Measurements from ENCODE around the gene PAX5.

PAX5 gene

GRCh38 chr9:36961051-36961450 lies 73.0 kb downstream of the PAX5 start:
- TF ChIP-seq, protein P1, sequence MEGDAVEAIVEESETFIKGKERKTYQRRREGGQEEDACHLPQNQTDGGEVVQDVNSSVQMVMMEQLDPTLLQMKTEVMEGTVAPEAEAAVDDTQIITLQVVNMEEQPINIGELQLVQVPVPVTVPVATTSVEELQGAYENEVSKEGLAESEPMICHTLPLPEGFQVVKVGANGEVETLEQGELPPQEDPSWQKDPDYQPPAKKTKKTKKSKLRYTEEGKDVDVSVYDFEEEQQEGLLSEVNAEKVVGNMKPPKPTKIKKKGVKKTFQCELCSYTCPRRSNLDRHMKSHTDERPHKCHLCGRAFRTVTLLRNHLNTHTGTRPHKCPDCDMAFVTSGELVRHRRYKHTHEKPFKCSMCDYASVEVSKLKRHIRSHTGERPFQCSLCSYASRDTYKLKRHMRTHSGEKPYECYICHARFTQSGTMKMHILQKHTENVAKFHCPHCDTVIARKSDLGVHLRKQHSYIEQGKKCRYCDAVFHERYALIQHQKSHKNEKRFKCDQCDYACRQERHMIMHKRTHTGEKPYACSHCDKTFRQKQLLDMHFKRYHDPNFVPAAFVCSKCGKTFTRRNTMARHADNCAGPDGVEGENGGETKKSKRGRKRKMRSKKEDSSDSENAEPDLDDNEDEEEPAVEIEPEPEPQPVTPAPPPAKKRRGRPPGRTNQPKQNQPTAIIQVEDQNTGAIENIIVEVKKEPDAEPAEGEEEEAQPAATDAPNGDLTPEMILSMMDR (IDR thresholded peaks at IDR 0.05; ENCODE audit: low read depth, low read length, missing control alignments), result no peak
- in situ Hi-C loops (cut with HindIII; ENCODE audit: low pct_ligation_motif_present, low sequenced_read_pairs), result no loop called here
- Histone ChIP-seq H3K27ac (no peak overlapping the region), H3K36me3 (replicated peaks) (no peaks in the 10 kb centered on the region), H3K27me3 (replicated peaks) (peaks cover 14% of the 10 kb centered on the region), H3K4me3 (ENCODE audit: low read depth, low read length) (no peak overlapping the region)
- DNase-seq, result no peak

DNA sequence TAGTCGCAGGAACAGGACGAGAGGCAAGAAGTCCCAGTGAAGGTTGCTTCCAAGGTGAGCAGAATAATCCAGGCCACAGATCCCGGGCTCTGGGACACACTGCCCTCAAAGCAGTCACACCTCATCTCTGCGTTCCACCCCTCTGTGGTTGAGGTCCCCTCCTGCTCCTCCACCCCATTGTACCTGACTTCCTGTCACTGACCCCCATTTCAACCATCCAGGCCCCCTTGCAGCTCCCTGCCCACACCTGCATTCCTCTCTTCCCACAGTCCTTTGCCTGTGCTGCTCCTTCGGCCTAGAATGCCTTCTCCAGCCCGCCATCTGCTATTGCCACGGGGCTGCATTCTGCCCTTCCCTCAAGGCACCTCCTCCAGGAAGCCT lies 73.5 kb downstream of the PAX5 start:
- no peak overlapping the region for H3K4me3 ChIP-seq (ENCODE audit: low read depth, low read length)
- in situ Hi-C loops (cut with HindIII; ENCODE audit: low pct_ligation_motif_present, low sequenced_read_pairs), result no loop called here
- peaks cover 16% of the 10 kb centered on the region for H3K27me3 ChIP-seq (replicated peaks)
- H3K27ac ChIP-seq, result no peak overlapping the region
- H3K36me3 ChIP-seq (replicated peaks), result no peaks in the 10 kb centered on the region
- DNase-seq, result no peak
- TF ChIP-seq, protein P1 (IDR thresholded peaks at IDR 0.05; ENCODE audit: low read depth, low read length, missing control alignments), result no peak

GRCh38 chr9:36959681-36960574 lies 74.1 kb downstream of the PAX5 start:
- in situ Hi-C loops (cut with HindIII; ENCODE audit: low pct_ligation_motif_present, low sequenced_read_pairs), result no loop called here
- no peak for DNase-seq
- H3K36me3 ChIP-seq (replicated peaks), result no peaks in the 10 kb centered on the region
- TF ChIP-seq, protein P1 (IDR thresholded peaks at IDR 0.05; ENCODE audit: low read depth, low read length, missing control alignments), result no peak
- H3K27ac ChIP-seq, result no peak overlapping the region
- no peak overlapping the region for H3K4me3 ChIP-seq (ENCODE audit: low read depth, low read length)
- H3K27me3 ChIP-seq (replicated peaks), result peaks cover 18% of the 10 kb centered on the region

DNA sequence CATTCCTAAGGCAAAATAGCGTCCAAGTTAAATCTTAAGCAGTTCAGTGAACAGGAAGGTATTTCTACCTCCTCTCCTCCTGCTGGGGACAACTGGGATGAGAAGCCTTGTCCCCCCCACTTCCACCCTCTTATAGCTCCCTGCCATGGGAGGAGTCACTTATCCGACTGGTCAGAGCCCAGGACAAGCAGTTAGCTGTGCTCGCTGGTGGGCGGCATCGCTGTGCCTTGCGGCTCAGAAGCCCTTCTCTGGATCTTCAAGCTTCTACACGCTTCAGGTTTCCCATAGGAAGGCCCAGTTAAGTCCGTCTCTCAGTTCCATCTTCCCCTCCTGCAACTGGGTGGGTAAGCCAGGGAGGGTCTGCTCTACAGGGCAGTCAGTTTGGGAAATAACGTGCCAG lies 77.2 kb downstream of the PAX5 start:
- Histone ChIP-seq H3K36me3 (replicated peaks) (no peaks in the 10 kb centered on the region), H3K27me3 (replicated peaks) (peaks cover 18% of the 10 kb centered on the region), H3K4me3 (ENCODE audit: low read depth, low read length) (no peak overlapping the region), H3K27ac (no peak overlapping the region)
- in situ Hi-C loops (cut with HindIII; ENCODE audit: low pct_ligation_motif_present, low sequenced_read_pairs), result no loop called here
- no peak for DNase-seq
- TF ChIP-seq, protein P1 (IDR thresholded peaks at IDR 0.05; ENCODE audit: low read depth, low read length, missing control alignments), result no peak

GRCh38 chr9:36950389-36950788 lies 83.7 kb downstream of the PAX5 start:
- H3K4me3 ChIP-seq (ENCODE audit: low read depth, low read length), result no peak overlapping the region
- TF ChIP-seq, protein P1 (IDR thresholded peaks at IDR 0.05; ENCODE audit: low read depth, low read length, missing control alignments), result no peak
- DNase-seq, result no peak
- in situ Hi-C loops (cut with HindIII; ENCODE audit: low pct_ligation_motif_present, low sequenced_read_pairs), result no loop called here
- no peak overlapping the region for H3K27ac ChIP-seq
- peaks cover 11% of the 10 kb centered on the region for H3K27me3 ChIP-seq (replicated peaks)
- no peaks in the 10 kb centered on the region for H3K36me3 ChIP-seq (replicated peaks)
